ENCODE data around the gene ARFGAP2.
A peak's percentile ranks its signal among the peaks of the same experiment; 100 is the strongest.

Gene ARFGAP2

DNA sequence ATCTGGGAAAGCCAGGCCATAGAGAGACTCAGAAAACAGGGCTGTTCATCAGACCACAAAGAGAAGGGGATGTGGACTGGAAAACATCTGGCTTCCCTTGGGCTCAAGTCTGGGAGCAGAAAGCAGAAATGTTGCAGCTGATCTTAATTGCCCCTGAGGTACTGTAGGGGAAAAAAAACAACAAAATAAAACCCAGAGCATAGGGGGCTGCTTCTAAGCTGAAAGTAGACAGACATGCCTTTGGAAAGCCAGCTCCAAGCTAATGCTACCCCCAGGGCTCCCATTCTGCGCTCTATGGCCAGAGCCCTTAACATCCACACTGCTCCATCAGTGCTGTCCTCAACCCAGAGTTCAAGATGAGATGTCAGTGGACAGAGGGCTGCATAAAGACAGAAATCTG, 11.6 kb upstream of the ARFGAP2 start:
- TF ChIP-seq, protein P1, sequence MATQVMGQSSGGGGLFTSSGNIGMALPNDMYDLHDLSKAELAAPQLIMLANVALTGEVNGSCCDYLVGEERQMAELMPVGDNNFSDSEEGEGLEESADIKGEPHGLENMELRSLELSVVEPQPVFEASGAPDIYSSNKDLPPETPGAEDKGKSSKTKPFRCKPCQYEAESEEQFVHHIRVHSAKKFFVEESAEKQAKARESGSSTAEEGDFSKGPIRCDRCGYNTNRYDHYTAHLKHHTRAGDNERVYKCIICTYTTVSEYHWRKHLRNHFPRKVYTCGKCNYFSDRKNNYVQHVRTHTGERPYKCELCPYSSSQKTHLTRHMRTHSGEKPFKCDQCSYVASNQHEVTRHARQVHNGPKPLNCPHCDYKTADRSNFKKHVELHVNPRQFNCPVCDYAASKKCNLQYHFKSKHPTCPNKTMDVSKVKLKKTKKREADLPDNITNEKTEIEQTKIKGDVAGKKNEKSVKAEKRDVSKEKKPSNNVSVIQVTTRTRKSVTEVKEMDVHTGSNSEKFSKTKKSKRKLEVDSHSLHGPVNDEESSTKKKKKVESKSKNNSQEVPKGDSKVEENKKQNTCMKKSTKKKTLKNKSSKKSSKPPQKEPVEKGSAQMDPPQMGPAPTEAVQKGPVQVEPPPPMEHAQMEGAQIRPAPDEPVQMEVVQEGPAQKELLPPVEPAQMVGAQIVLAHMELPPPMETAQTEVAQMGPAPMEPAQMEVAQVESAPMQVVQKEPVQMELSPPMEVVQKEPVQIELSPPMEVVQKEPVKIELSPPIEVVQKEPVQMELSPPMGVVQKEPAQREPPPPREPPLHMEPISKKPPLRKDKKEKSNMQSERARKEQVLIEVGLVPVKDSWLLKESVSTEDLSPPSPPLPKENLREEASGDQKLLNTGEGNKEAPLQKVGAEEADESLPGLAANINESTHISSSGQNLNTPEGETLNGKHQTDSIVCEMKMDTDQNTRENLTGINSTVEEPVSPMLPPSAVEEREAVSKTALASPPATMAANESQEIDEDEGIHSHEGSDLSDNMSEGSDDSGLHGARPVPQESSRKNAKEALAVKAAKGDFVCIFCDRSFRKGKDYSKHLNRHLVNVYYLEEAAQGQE (IDR thresholded peaks at IDR 0.05; ENCODE audit: insufficient replicate concordance, low read depth): no peak
- TF ChIP-seq SPI1 (IDR thresholded peaks at IDR 0.05; ENCODE audit: borderline replicate concordance, low read depth) (no peak), GABPA (IDR thresholded peaks at IDR 0.05; ENCODE audit: low read depth) (no peak), CTCF (IDR thresholded peaks at IDR 0.05; ENCODE audit: insufficient read depth, low read length) (no peak), POLR2AphosphoS5 (IDR thresholded peaks at IDR 0.05; ENCODE audit: low read depth) (no peak)
- Histone ChIP-seq H3K4me3 (replicated peaks; ENCODE audit: insufficient read depth, low read length) (no peak overlapping the region), H3K27ac (replicated peaks) (no peak overlapping the region), H3K27me3 (ENCODE audit: insufficient read depth, poor library complexity, severe bottlenecking) (peaks cover 33% of the 10 kb centered on the region)
- DNase-seq (ENCODE audit: low read depth in 1 of 2, low spot score in 1 of 2): no peak

DNA sequence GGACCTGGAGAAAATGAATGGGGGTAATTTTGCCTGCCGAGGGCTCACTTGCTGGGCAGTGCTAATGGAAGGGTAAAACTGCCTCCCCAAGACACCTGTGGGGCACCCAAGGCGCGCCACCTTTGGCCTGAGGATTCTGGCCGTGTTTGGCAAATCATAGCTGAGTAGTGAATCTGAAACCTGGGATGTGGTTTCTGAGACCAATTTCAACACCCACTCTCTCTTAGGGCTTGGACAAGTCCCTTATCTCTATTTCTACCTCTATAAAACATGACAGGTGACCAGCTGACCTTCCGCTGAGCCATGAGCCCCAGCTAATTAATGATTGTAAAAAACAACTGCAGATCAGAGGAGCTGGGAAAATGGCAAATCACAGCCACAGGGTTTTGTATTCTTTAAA, 11.0 kb upstream of the ARFGAP2 start:
- no peak for DNase-seq (ENCODE audit: low read depth in 1 of 2, low spot score in 1 of 2)
- Histone ChIP-seq H3K4me3 (replicated peaks; ENCODE audit: insufficient read depth, low read length) (no peak overlapping the region), H3K27me3 (ENCODE audit: insufficient read depth, poor library complexity, severe bottlenecking) (peaks cover 33% of the 10 kb centered on the region), H3K27ac (replicated peaks) (no peak overlapping the region)
- TF ChIP-seq GABPA (IDR thresholded peaks at IDR 0.05; ENCODE audit: low read depth) (no peak), CTCF (IDR thresholded peaks at IDR 0.05; ENCODE audit: insufficient read depth, low read length) (no peak), SPI1 (IDR thresholded peaks at IDR 0.05; ENCODE audit: borderline replicate concordance, low read depth) (no peak)

GRCh38 chr11:47186700-47187695, 10.3 kb upstream of the ARFGAP2 start:
- TF ChIP-seq, protein P1 (IDR thresholded peaks at IDR 0.05; ENCODE audit: insufficient replicate concordance, low read depth): no peak
- TF ChIP-seq GABPA (IDR thresholded peaks at IDR 0.05; ENCODE audit: low read depth) (no peak), POLR2AphosphoS5 (IDR thresholded peaks at IDR 0.05; ENCODE audit: low read depth) (no peak), CTCF (IDR thresholded peaks at IDR 0.05; ENCODE audit: insufficient read depth, low read length) (no peak), SPI1 (IDR thresholded peaks at IDR 0.05; ENCODE audit: borderline replicate concordance, low read depth) (no peak)
- Histone ChIP-seq H3K4me3 (replicated peaks; ENCODE audit: insufficient read depth, low read length) (peak overlapping the region; percentile 25), H3K27ac (replicated peaks) (no peak overlapping the region), H3K27me3 (ENCODE audit: insufficient read depth, poor library complexity, severe bottlenecking) (peaks cover 33% of the 10 kb centered on the region)
- DNase-seq (ENCODE audit: low read depth in 1 of 2, low spot score in 1 of 2): peak in 1 of 2 experiments; percentile 36

All from HL-60 (cell line).